GM21528 (cell line): ENCODE results near the gene SCN11A.

ENCODE experiments used
- ATAC-seq: cut with Tn5 transposase; IDR thresholded peaks from one replicate; pipeline ENCODE4 v1.9.1; 2021; ENCODE audit warnings: mild to moderate bottlenecking, moderate library complexity; ENCODE audit not compliant: unreplicated experiment, low FRiP score

Gene SCN11A

GRCh38 chr3:39011191-39011736, 40.5 kb downstream of the SCN11A start:
- ATAC-seq, result no peak

GRCh38 chr3:39005295-39005694, 46.4 kb downstream of the SCN11A start:
- no peak for ATAC-seq
